GM12864 (cell line): Measurements from ENCODE around the gene TBC1D14.

Experiments
- DNase-seq: peaks from one replicate; pipeline ENCODE4 v3.0.0-alpha.2; 2011; ENCODE audit warnings: low read depth
- H3K4me3 ChIP-seq: 2 replicates; pipeline ENCODE4 v1.5.1; 2011; ENCODE audit warnings: mild to moderate bottlenecking, low read depth, low read length, control low read depth
- TF ChIP-seq, protein P1 (sequence below): IDR thresholded peaks from 2 replicates; pipeline ENCODE4 v1.5.1; 2011; ENCODE audit warnings: low read depth, mild to moderate bottlenecking, moderate library complexity, low read length, control low read depth, inconsistent platforms; ENCODE audit errors: missing control alignments

TBC1D14 gene

DNA sequence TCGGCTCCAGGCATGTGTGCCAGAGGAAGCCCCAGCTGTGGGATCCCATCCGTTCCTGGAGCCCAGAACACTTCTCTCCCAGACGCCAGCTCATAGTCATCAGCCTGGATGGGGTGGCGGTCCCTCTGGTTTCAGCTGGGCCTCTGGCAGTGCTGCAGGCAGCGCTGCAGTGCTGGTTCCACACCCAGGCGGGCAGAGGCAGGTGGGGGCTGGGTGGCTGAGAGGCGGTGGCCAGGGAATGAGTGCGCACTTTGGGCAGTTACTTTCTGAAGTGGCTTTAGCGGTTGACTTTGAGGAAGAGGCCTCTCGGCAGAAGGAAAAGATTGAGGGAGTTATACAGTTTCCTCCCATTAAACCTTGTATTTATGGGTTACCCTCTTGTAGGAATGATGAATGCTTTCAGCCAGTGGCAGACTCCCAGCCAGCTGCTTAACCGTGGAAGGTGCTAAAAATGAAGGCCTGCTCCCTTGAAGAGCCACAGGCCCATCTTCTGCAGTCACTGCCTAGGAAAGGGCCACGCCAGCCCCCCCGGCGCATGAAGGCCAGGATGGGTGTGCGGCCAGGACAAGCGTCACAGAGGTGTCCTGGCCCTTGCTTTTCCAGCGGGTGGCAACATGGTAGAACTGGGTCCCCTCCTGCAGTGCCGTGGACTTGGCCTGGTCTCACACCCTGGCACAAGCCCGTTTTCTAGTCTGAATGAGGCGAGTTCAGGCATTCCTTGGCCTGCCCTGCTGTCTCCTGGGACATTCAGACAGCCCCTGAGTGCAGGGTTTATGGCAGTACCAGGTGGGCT is 143.5 kb downstream of the TBC1D14 start:
- H3K4me3 ChIP-seq, result no peak overlapping the region
- DNase-seq, result no peak
- TF ChIP-seq, protein P1, sequence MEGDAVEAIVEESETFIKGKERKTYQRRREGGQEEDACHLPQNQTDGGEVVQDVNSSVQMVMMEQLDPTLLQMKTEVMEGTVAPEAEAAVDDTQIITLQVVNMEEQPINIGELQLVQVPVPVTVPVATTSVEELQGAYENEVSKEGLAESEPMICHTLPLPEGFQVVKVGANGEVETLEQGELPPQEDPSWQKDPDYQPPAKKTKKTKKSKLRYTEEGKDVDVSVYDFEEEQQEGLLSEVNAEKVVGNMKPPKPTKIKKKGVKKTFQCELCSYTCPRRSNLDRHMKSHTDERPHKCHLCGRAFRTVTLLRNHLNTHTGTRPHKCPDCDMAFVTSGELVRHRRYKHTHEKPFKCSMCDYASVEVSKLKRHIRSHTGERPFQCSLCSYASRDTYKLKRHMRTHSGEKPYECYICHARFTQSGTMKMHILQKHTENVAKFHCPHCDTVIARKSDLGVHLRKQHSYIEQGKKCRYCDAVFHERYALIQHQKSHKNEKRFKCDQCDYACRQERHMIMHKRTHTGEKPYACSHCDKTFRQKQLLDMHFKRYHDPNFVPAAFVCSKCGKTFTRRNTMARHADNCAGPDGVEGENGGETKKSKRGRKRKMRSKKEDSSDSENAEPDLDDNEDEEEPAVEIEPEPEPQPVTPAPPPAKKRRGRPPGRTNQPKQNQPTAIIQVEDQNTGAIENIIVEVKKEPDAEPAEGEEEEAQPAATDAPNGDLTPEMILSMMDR, result no peak

DNA sequence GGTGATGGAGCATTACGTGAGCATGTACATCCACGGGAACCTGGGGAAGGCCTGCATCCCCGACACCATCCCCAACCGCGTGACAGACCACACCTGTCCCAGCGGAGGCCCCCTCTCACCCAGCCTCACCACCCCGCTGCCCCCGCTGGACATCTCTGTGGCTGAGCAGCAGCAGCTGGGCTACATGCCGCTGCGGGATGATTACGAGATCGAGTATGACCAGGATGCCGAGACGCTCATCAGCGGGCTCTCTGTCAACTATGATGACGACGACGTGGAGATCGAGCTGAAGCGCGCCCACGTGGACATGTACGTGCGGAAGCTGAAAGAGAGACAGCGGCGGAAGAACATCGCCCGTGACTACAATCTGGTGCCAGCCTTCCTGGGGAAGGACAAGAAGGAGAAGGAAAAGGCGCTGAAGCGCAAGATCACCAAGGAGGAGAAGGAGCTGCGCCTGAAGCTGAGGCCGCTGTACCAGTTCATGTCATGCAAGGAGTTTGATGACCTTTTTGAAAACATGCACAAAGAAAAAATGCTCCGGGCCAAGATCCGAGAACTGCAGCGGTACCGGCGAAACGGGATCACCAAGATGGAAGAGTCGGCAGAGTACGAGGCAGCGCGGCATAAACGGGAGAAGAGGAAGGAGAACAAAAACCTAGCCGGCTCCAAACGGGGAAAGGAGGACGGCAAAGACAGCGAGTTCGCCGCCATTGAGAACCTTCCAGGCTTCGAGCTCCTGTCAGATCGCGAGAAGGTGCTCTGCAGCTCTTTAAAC is 144.7 kb downstream of the TBC1D14 start:
- TF ChIP-seq, protein P1, result no peak
- no peak for DNase-seq
- H3K4me3 ChIP-seq, result no peak overlapping the region

DNA sequence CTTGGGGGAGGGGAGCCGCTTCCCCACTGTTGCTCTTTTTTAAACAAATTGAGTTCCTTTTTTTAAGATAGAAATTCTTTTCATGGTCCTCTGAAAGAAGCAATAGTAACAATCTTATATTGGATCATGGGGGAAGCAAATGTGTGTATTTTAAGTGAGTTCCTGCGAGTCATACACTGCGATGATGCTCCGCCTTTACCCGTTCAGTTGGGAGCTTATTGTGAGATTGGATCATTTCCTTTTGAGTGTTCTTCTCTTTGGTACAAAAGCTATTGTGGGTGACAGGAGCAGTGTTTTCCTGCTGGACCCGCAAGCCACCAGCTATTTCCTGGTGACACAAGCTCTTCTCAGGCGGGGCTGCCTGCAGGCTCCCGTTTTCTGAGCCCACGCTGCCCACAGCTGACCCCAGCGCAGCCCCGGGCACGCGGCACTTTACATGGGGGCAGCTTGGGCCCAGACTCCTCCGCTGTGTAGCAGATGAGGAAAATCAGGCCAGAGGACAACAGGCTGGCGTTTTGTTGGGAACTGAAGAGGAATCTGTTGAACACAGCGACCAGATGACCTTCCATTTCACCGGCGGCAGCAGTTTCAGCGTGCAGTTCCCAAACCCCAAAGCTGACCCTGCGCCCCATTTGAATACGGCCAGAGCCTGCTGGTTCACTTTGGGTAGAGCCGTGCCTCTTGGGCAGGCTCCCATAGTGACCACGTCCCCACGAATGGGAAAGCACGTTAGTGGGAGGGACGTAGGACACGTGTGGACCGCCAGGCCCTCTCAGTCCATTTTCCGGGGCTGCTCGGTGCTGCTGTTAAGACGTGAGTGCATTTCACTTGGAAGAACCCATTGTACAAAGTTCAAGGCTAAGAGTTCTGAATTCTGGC is 145.7 kb downstream of the TBC1D14 start:
- H3K4me3 ChIP-seq, result no peak overlapping the region
- no peak for DNase-seq
- TF ChIP-seq, protein P1, result no peak

DNA sequence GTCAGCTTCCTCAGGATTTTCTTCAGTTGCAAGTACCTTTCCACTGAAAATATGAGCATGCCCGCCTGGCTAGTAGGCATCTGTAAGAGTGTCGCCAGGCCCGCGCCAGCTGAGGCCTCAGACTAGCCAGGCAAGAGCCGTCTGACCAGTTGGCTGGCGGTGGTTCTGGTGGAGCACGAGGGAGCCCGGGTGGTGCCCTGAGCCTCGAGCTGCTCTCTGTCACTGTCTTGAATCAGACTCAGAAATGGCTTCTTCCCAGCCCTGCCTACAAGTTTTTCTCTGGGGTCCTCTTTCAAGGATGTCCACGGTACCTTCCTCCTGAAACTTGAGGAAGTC is 146.3 kb downstream of the TBC1D14 start:
- TF ChIP-seq, protein P1, result no peak
- no peak for DNase-seq
- H3K4me3 ChIP-seq, result no peak overlapping the region

DNA sequence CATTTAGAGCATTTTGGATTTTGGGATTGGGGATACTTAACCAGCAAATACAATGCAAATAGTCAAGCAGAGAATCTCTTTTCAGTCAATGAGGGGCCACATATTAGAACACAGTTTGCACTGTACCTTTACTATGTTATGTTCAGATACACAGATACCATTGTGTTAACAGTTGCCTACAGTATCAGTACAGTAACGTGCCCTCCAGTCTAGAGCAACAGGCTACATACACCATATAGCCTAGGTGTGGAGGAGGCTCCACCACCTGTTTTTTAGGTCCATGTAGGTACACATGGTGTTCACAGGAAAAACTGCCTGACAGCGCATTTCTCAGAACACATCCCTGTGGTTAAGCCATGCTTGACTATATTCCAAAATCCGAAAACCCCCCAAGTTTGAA is 149.2 kb downstream of the TBC1D14 start:
- TF ChIP-seq, protein P1, result no peak
- no peak overlapping the region for H3K4me3 ChIP-seq
- no peak for DNase-seq

DNA sequence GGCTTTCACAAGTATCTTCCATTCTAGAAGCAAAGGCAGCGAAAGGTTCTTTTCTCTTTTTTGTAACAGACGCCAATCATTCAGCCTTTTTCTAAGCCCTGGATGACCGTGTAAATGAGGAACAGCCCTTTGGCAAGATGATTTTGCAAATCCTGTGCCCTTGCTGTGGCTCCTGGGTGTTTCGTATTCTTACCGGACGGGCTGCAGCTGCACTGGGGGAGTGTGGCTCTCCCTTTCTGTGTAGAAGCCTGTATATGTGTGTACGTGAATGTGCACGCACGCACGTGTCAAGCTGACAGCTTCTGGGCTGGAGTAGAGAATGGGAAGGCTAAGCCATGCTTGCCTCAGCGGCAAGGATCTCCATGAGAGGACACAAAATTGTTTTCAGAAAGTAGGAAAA is 150.0 kb downstream of the TBC1D14 start:
- H3K4me3 ChIP-seq, result no peak overlapping the region
- DNase-seq, result no peak
- TF ChIP-seq, protein P1, result no peak
